Amygdala (tissue), 56 donors: ENCODE data around the gene ARID4B.
"Not testable (repeated sequence)": the region's sequence is repeated elsewhere in the genome, so short reads cannot be mapped to it uniquely, and the experiment has no call there.

ENCODE experiments used
- DNase-seq, 56 donors: peaks; one replicate each; lab custom pipeline; 2025; lab: John Stamatoyannopoulos, UW

Gene ARID4B

DNA sequence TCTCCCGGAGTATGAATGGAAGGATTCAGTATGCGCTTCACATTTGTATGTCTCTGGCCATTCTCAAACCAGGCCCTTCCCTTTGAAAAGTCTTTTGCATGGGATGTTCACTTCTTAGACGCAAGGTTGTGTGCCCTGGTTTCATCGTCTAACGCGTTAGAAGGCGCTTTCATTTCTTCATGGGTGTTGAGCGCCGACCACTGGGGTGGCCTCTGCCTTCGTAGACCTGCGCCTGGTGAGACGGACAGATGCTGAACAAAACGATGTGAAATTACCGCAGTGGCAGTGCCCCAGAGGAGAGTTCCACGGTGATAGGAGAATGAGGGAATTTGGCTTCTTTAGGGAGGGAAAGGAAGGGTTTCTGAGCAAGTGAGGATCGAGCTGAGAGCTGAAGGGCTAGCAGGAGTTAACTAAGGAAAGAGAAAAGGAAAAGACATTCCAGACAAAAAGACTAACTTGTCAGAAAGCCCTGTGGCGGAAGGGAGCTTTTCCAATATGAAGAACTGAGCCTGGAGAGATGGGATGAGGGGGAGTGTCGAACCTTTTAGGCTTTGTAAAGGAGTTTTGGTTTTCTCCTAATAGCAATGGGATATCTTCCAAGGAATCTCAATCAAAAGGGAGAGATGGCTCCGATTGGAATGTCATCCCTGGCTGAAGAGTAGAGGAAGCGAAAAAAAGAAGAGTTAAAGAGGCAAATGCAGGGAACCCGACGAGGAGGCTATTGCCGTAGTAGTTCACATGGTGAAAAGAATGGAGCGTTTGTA, 1.3 kb upstream of the ARID4B start:
- DNase-seq: peak in 28 of 56 donors; percentile 1 to 68 (median 39)

- DNase-seq: peak; percentile 76 to 100 (median 97)
Observed at GRCh38 chr1:235328271-235329138, 526 bp upstream of the ARID4B start, which contains the start of gene GGPS1. TSS of gene GGPS1 (plus strand) at chr1:235328570. CDS start at chr1:235335265, 6,695 bp downstream.

DNA sequence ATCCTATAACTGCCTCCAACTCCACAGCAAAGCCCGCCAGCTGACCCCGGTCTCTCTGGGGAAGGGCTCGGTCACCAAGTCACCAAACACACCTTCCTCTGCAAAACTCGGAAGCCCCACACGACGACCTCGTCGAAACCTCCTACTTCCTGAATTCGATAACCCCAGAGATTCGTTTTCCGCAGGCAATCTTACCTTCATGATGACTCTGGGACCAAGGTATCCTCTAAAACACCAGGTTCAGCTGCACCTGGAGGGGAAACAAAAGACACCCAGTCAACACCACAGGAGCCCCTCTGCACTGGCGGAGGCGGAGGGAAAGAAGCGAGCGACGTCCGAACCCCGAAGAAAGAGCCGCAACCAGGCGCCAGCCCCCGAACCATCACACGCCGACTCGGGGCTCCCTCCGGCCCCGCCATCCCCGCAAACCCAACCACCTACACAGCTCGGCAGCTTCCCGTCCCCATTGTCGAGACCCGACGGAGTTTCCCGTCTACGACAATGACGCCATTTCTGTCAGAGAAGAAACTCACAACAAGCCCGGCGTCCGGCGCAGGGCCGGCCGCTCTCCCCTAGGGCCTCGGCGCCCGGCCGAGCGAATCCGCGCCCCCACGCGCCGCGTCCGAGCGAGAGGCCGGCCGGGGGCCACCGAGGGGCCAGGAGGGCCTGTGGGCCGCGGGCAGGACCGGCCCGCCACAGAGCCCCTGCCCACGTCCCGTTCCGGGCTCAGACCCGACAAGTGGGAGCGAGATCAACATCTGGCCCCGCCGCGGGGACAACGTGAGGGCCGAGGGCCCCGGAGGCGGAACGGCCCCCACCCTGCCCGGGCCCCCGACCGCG, 1.0 kb downstream of the ARID4B start:
- peak in 30 of 56 donors; percentile 2 to 54 (median 29) for DNase-seq

GRCh38 chr1:235325854-235326253, 2.1 kb downstream of the ARID4B start:
- no peak for DNase-seq

- no peak for DNase-seq
Observed at GRCh38 chr1:235325139-235325538, 2.8 kb downstream of the ARID4B start.

- DNase-seq: no peak
Observed at GRCh38 chr1:235324296-235324695, 3.7 kb downstream of the ARID4B start.

DNA sequence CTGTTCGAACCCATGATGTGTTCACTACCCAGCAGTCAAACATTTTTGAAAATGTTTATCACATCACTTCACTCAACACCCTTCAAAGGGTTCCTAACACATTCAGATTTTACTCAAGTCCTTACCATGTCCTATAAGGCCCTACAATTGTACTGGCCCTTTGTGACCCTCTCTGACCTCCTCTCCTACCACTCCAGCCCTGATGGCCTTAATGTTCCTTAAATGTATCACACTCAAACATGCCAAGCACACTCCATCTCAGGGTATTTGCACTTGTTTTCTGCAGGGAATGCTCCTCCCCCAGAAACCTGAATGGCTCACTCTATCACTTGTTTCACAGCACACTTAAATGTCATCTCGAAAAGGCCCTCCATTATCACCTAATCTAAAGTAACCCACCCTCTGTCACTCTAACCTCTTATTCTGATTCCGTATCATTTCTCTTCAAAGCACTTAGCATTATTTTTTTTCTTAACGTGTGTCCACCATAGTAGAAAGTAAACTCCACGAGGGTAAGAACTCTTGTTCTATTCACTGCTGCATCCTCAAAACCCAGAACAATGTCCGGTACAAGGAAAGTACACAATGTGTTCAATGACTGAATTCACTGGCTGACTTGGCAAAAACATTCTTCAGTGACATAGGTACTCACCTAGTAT, 7.3 kb downstream of the ARID4B start:
- DNase-seq: no peak

GRCh38 chr1:235319255-235319654, 8.7 kb downstream of the ARID4B start:
- no peak for DNase-seq

DNA sequence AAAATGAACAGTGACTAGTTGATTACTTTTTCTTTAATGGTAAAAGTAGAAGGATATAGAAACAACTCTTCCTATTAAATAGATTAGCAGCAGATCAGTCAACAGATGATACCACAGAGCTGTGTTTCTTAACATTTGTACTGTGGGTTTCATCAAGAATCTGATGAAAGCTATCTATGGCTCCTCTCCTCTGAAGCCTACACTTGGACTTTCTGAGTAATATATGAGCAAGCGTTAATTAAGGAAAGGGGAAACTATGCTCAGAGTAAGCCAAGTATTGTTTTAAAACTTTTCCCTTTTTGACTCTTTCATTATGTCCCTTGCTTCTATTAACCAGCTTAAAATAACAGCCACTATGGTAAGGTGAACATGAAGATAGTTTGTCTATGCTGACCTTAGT, 10.8 kb downstream of the ARID4B start:
- DNase-seq: no peak

GRCh38 chr1:235315735-235316134, 12.2 kb downstream of the ARID4B start:
- no peak for DNase-seq

- DNase-seq: no peak
Observed at GRCh38 chr1:235315173-235315572, 12.8 kb downstream of the ARID4B start.

- no peak for DNase-seq
Observed at GRCh38 chr1:235313931-235314678, 13.9 kb downstream of the ARID4B start.

DNA sequence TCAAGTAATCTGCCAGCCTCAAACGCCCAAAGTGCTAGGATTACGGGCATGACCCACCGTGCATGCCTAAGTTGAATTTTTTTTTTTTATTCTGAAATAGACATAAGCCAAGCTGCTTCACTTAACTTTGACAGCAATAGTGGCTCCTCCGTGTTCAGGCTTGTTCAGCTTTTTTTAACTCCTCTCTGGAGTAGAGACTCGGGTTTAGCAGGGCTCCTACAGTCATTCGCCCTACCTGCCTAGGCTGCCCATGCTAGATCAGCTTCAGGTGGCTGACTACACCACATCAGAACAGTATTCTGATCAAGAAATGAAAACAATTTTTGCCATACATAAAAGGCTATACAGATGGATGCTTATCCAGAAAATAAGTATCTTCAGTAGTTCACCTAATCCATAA, 14.7 kb downstream of the ARID4B start:
- DNase-seq: no peak

DNA sequence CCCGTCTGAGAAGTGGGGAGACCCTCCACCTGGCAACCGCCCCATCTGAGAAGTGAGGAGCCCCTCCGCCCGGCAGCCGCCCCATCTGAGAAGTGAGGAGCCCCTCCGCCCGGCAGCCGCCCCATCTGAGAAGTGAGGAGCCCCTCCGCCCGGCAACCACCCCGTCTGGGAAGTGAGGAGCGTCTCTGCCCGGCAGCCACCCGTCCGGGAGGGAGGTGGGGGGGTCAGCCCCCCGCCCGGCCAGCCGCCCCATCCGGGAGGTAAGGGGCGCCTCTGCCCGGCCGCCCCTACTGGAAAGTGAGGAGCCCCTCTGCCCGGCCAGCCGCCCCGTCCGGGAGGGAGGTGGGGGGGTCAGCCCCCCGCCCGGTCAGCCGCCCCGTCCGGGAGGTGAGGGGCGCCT, 18.8 kb downstream of the ARID4B start:
- not testable (repeated sequence) for DNase-seq

DNA sequence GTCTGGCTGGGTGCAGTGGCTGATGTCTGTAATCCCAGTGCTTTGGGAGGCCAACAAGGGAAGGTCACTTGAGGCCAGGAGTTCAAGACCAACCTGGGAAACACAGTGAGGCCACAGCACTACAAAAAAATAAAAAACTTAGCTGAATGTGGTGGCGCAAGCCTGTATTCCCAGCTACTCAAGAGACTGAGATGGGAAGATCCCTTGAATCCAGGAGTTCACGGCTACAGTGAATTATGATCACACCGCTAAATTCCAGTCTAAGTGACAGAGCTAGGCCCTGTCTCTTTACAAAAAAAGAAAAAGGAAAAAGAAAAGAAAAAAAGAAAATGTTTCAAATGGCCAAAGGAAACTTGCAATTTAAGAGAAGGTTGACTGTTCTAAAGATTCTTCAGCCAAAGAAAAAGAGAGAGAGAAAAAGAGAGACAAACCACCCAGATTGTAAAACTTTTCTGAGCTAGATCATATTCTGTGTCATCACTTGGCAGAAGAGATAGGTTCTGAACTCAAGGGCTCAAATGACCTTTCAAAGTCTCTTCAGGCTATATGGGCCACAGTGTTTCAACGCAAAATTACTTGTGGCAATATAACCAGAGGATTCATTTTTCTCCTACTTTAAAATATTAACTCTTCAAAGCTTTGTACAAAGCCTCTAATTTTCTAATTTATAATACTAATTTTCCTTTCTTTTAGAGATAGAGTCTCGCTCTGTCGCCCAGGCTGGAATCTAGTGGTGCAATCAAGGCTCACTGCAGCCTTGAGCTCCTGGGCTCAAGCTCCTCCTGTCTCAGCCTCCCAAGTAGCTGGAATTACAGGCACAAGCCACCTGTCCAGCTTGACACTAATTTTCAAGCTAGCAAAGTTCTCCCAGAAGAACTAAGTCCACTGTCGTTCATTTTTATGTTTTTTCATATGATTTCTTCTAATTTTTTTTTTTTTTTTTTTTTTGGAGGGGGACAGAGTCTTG, 20.5 kb downstream of the ARID4B start:
- DNase-seq: no peak

- DNase-seq: no peak
Observed at GRCh38 chr1:235304549-235305451, 23.2 kb downstream of the ARID4B start.

DNA sequence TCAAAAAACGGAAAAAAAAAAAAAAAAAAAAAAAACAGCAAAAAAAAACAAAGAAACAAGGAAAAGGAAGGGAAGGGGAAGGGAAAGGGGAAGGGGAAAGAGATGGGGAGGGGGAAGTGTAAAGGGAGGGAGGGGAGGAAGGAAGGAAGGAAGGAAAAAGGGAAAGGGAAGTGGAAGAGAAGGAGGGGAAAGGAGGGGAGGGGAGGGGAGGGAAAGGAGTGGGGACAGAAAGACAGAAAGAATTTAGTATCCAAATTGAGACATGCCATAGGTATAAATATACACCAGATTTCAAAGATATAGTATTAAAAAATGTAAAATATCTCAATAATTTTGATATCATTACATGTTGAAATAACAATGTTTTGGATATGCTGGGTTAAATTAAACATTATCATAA, 25.8 kb downstream of the ARID4B start:
- DNase-seq: no peak
